GM12878 (cell line): ENCODE results near the gene TRIM8. TPM values are rescaled to one million over a fixed set of nuclear protein-coding genes. Genes with fewer than 3 reads are reported as not detected.

Source experiments
- BHLHE40 ChIP-seq, 2 experiments: fragments of 450-650 bp in 1 of 2; IDR thresholded peaks; 2 replicates each; pipeline ENCODE4 v1.6.1; 2011 to 2017; ENCODE audit warnings: low read depth in 2 of 2, borderline replicate concordance in 1 of 2, improper control_type of control experiment in 1 of 2, low read length in 1 of 2, mild to moderate bottlenecking in 1 of 2
- CBFB ChIP-seq: IDR thresholded peaks from 2 replicates; pipeline ENCODE4 v1.6.1; 2016; ENCODE audit warnings: antibody characterized with exemption, low read depth
- ESRRA ChIP-seq: IDR thresholded peaks from 2 replicates; pipeline ENCODE4 v1.6.1; 2012; ENCODE audit warnings: mild to moderate bottlenecking, low read length, improper control_type of control experiment
- GATAD2B ChIP-seq: fragments of 450-650 bp; conservative IDR thresholded peaks from 2 replicates; pipeline ENCODE4 v1.6.1; 2017; ENCODE audit warnings: low read depth, mild to moderate bottlenecking, moderate library complexity
- HDAC6 ChIP-seq: fragments of 200-600 bp; sonication (generic); IDR thresholded peaks from one replicate; pipeline ENCODE4 v1.8.0; 2017; ENCODE audit warnings: antibody characterized with exemption; ENCODE audit not compliant: unreplicated experiment
- NBN ChIP-seq: fragments of 450-650 bp; IDR thresholded peaks from 2 replicates; pipeline ENCODE4 v1.6.1; 2016
- NR2C1 ChIP-seq: fragments of 450-650 bp; IDR thresholded peaks from 2 replicates; pipeline ENCODE4 v1.6.1; 2017; ENCODE audit warnings: antibody characterized with exemption, mild to moderate bottlenecking, moderate library complexity
- NR2F1 ChIP-seq: fragments of 450-650 bp; conservative IDR thresholded peaks from 2 replicates; pipeline ENCODE4 v1.6.1; 2017; ENCODE audit warnings: mild to moderate bottlenecking
- POLR2A ChIP-seq: IDR thresholded peaks from 2 replicates; pipeline ENCODE4 v1.6.1; 2011; ENCODE audit warnings: low read depth, mild to moderate bottlenecking, low read length
- RAD51 ChIP-seq: fragments of 450-650 bp; IDR thresholded peaks from 2 replicates; pipeline ENCODE4 v1.6.1; 2016; ENCODE audit warnings: moderate library complexity, mild to moderate bottlenecking, inconsistent platforms
- RELA ChIP-seq: fragments of 450-650 bp; IDR thresholded peaks from 2 replicates; pipeline ENCODE4 v1.8.0; 2014; ENCODE audit warnings: borderline replicate concordance; ENCODE audit not compliant: partially characterized antibody
- SIX5 ChIP-seq: IDR thresholded peaks from 2 replicates; pipeline ENCODE4 v1.6.1; 2011; ENCODE audit warnings: mild to moderate bottlenecking, low read depth, low read length, moderate library complexity; ENCODE audit not compliant: severe bottlenecking
- SMC3 ChIP-seq: IDR thresholded peaks from 2 replicates; pipeline ENCODE4 v1.6.1; 2011; ENCODE audit warnings: low read length, improper control_type of control experiment, borderline replicate concordance
- SP1 ChIP-seq: IDR thresholded peaks from one replicate; pipeline ENCODE4 v1.6.1; 2011; ENCODE audit warnings: low read depth, low read length
- STAT3 ChIP-seq: IDR thresholded peaks from 2 replicates; pipeline ENCODE4 v1.6.1; 2011; ENCODE audit warnings: low read depth, low read length, improper control_type of control experiment
- TCF12 ChIP-seq: IDR thresholded peaks from 2 replicates; pipeline ENCODE4 v1.6.1; 2011; ENCODE audit warnings: low read depth, mild to moderate bottlenecking, low read length
- TCF3 ChIP-seq: IDR thresholded peaks from 2 replicates; pipeline ENCODE4 v1.6.1; 2012; ENCODE audit warnings: low read depth, mild to moderate bottlenecking, low read length, borderline replicate concordance; ENCODE audit not compliant: insufficient read depth
- YY1 ChIP-seq: IDR thresholded peaks from 2 replicates; pipeline ENCODE4 v1.6.1; 2011; ENCODE audit warnings: low read depth, mild to moderate bottlenecking, low read length
- polyA plus RNA-seq, 11 experiments: library from polyadenylated mRNA; depleted of rRNA in 4 of 11; unstranded in 6 of 11; stranded (reverse) in 5 of 11; fragments of >200 nt; fragmentation: Nextera tagmentation in 4 of 11; fragmentation: Illumina TruSeq in 1 of 11; extraction: Ambion mirVana in 4 of 11; extraction: Trizol in 1 of 11; gene quantifications; 1 replicate in 1 of 11; 2 replicates in 10 of 11; pipeline versions ENCODE4 v1.2.1 to v1.2.3, GENCODE V29; 2011 to 2016; ENCODE audit warnings: inconsistent platforms in 2 of 11, missing spikeins in 2 of 11, low read depth in 1 of 11
- total RNA-seq, 4 experiments: library from RNA; depleted of rRNA in 3 of 4; stranded (reverse); fragments of >200 nt in 3 of 4; fragmentation: Illumina TruSeq in 1 of 4; extraction: Trizol in 1 of 4; gene quantifications; 2 replicates each; pipeline versions ENCODE4 v1.2.1 to v1.2.3, GENCODE V29; 2013 to 2021
- TF ChIP-seq, protein P1 (sequence below), 3 experiments: IDR thresholded peaks in 2 of 3; conservative IDR thresholded peaks in 1 of 3; 2 replicates each; pipeline ENCODE4 v1.5.1; 2011; ENCODE audit warnings: low read depth in 3 of 3, low read length in 3 of 3, mild to moderate bottlenecking in 3 of 3, control low read depth in 2 of 3, moderate library complexity in 2 of 3, inconsistent platforms in 1 of 3, mixed read lengths in 1 of 3; ENCODE audit not compliant: control insufficient read depth in 2 of 3, insufficient read depth in 1 of 3; ENCODE audit errors: extremely low read depth in 1 of 3
- TF ChIP-seq, protein P2 (sequence below): fragments of 450-650 bp; IDR thresholded peaks from 2 replicates; pipeline ENCODE4 v1.6.1; 2016; ENCODE audit warnings: mild to moderate bottlenecking
- TF ChIP-seq, protein P3 (sequence below): IDR thresholded peaks from 2 replicates; pipeline ENCODE4 v1.6.1; 2012; ENCODE audit warnings: low read length, inconsistent platforms
- TF ChIP-seq, protein P4 (sequence below): IDR thresholded peaks from 2 replicates; pipeline ENCODE4 v1.6.1; 2011; ENCODE audit warnings: borderline replicate concordance, low read depth, mild to moderate bottlenecking, moderate library complexity, mixed read lengths, low read length; ENCODE audit not compliant: insufficient read depth; ENCODE audit errors: extremely low read length
- TF ChIP-seq, protein P5 (sequence below): IDR thresholded peaks from 2 replicates; pipeline ENCODE4 v1.6.1; 2011; ENCODE audit warnings: low read depth, mild to moderate bottlenecking, low read length, moderate library complexity, borderline replicate concordance; ENCODE audit errors: extremely low read depth

The TRIM8 gene
- total and polyA plus RNA-seq, 10 of the 15 experiments (the other 5 are each of a cell fraction or from before 2014, with no cell fraction given), result 7.9 to 53.2 (median 24.6) TPM

DNA sequence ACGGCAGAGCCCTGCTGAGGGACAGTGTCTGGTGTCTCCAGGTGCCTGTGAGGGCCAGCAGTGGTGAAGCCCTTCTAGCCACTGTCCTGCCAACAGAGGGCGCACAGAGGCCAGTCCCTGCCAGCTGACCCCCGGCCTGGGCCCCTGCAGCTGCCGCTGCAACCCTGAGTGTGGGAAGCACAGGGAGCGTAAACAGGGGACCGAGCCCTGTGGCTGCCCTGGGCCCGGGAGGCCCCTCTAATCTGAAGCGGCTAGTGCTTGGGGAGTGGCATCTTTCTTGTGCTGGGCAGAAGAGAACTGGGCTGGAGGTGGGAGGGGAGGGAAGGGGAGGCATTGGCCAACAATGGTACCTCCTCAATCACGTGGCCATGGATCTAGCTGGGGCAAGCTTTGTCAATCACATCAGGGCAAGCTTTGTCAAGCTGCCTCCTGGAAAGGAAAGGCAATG is 34.6 kb downstream of the TRIM8 start (continued):
- TF ChIP-seq POLR2A (no peak), GATAD2B (0 out of 2 replicates have a peak, but pooled peaks have one; percentile 43), SIX5 (no peak), STAT3 (no peak), SMC3 (peak; percentile 50; the same call in 1 of the 2 replicates), CBFB (no peak), SP1 (no peak), NBN (0 out of 2 replicates have a peak, but pooled peaks have one; percentile 15), BHLHE40 (IDR thresholded peaks at IDR 0.05; ENCODE audit: borderline replicate concordance in 1 of 2, low read depth in 2 of 2, low read length in 1 of 2) (0 out of 4 replicates have a peak, but pooled peaks of 1 of the 2 experiments have one; percentile 10), TCF3 (0 out of 2 replicates have a peak, but pooled peaks have one; percentile 27), RAD51 (peak; percentile 54; the same call in 1 of the 2 replicates), TCF12 (peak; percentile 79), ESRRA (no peak), HDAC6 (no peak), RELA (no peak), NR2C1 (no peak), YY1 (0 out of 2 replicates have a peak, but pooled peaks have one; percentile 20), NR2F1 (0 out of 2 replicates have a peak, but pooled peaks have one; percentile 32)
- TF ChIP-seq, protein P1, sequence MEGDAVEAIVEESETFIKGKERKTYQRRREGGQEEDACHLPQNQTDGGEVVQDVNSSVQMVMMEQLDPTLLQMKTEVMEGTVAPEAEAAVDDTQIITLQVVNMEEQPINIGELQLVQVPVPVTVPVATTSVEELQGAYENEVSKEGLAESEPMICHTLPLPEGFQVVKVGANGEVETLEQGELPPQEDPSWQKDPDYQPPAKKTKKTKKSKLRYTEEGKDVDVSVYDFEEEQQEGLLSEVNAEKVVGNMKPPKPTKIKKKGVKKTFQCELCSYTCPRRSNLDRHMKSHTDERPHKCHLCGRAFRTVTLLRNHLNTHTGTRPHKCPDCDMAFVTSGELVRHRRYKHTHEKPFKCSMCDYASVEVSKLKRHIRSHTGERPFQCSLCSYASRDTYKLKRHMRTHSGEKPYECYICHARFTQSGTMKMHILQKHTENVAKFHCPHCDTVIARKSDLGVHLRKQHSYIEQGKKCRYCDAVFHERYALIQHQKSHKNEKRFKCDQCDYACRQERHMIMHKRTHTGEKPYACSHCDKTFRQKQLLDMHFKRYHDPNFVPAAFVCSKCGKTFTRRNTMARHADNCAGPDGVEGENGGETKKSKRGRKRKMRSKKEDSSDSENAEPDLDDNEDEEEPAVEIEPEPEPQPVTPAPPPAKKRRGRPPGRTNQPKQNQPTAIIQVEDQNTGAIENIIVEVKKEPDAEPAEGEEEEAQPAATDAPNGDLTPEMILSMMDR (IDR thresholded peaks at IDR 0.05 in 2 of 3, conservative IDR thresholded peaks at IDR 0.05 in 1 of 3; ENCODE audit: control insufficient read depth in 2 of 3, extremely low read depth in 1 of 3, insufficient read depth in 1 of 3, low read depth in 3 of 3, low read length in 3 of 3), result peak; percentile 50 to 85 (median 74)
- TF ChIP-seq, protein P2, sequence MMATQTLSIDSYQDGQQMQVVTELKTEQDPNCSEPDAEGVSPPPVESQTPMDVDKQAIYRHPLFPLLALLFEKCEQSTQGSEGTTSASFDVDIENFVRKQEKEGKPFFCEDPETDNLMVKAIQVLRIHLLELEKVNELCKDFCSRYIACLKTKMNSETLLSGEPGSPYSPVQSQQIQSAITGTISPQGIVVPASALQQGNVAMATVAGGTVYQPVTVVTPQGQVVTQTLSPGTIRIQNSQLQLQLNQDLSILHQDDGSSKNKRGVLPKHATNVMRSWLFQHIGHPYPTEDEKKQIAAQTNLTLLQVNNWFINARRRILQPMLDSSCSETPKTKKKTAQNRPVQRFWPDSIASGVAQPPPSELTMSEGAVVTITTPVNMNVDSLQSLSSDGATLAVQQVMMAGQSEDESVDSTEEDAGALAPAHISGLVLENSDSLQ, result peak; percentile 25; the same call in 1 of the 2 replicates
- TF ChIP-seq, protein P3, sequence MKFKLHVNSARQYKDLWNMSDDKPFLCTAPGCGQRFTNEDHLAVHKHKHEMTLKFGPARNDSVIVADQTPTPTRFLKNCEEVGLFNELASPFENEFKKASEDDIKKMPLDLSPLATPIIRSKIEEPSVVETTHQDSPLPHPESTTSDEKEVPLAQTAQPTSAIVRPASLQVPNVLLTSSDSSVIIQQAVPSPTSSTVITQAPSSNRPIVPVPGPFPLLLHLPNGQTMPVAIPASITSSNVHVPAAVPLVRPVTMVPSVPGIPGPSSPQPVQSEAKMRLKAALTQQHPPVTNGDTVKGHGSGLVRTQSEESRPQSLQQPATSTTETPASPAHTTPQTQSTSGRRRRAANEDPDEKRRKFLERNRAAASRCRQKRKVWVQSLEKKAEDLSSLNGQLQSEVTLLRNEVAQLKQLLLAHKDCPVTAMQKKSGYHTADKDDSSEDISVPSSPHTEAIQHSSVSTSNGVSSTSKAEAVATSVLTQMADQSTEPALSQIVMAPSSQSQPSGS, result no peak
- TF ChIP-seq, protein P4, sequence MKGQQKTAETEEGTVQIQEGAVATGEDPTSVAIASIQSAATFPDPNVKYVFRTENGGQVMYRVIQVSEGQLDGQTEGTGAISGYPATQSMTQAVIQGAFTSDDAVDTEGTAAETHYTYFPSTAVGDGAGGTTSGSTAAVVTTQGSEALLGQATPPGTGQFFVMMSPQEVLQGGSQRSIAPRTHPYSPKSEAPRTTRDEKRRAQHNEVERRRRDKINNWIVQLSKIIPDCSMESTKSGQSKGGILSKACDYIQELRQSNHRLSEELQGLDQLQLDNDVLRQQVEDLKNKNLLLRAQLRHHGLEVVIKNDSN, result peak; percentile 57
- TF ChIP-seq, protein P5, sequence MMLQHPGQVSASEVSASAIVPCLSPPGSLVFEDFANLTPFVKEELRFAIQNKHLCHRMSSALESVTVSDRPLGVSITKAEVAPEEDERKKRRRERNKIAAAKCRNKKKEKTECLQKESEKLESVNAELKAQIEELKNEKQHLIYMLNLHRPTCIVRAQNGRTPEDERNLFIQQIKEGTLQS, result no peak
